GM12878 (cell line): ENCODE data around the gene RENBP. TPM values are rescaled to one million over a fixed set of nuclear protein-coding genes. Genes with fewer than 3 reads are reported as not detected.

ENCODE experiments used
- ATAC-seq: fragments of 200-7000 bp; cut with Tn5 transposase; 3 replicates; pipeline ENCODE4 v1.9.1; 2020; ENCODE audit warnings: mild to moderate bottlenecking, moderate library complexity
- BruUV-seq: library from RNA; stranded (reverse); fragments of 400-500 nt; replicated peaks from 2 replicates; lab custom pipeline; 2021; lab: Mats Ljungman, UMichigan
- CTCF ChIA-PET: fragments of 300-600 bp; sonication (Branson Sonifier 250); formaldehyde crosslinking; extraction: SDS; loops from one replicate; lab custom pipeline; 2021; ENCODE audit warnings: inconsistent platforms; lab: Yijun Ruan, JAX
- POLR2A ChIA-PET: fragments of 350-600 bp; formaldehyde crosslinking; extraction: SDS; loops from one replicate; lab custom pipeline; 2021; ENCODE audit warnings: inconsistent platforms; lab: Charles Lee
- RAD21 ChIA-PET: fragments of 300-600 bp; sonication (Branson Sonifier 250); formaldehyde crosslinking; loops from one replicate; lab custom pipeline; 2023; ENCODE audit warnings: antibody characterized with exemption; ENCODE audit not compliant: unreplicated experiment; lab: Charles Lee
- SMC1A ChIA-PET: fragments of 300-600 bp; sonication (Branson Sonifier 250); formaldehyde crosslinking; loops from one replicate; lab custom pipeline; 2023; ENCODE audit not compliant: unreplicated experiment, uncharacterized antibody; lab: Charles Lee
- DNase-seq: peaks from one replicate; pipeline ENCODE4 v3.0.0-alpha.2; 2011; ENCODE audit warnings: low read depth, low spot score
- FAIRE-seq: peaks from 3 replicates; lab custom pipeline; 2011; peaks lifted over from hg19 to GRCh38; lab: Jason Lieb, UNC
- H2AFZ ChIP-seq: 2 replicates; pipeline ENCODE4 v1.6.0; 2011; ENCODE audit warnings: low read depth, low read length, control low read depth; ENCODE audit not compliant: control insufficient read depth
- H3K27ac ChIP-seq: 2 replicates; pipeline ENCODE4 v1.5.1; 2011; ENCODE audit warnings: control low read depth; ENCODE audit not compliant: control insufficient read depth, insufficient read depth
- H3K27me3 ChIP-seq, 2 experiments: replicated peaks in 1 of 2; 2 replicates each; pipeline versions ENCODE4 v1.6.0 to v1.6.1; 2011; ENCODE audit warnings: low read length in 1 of 2; ENCODE audit not compliant: control insufficient read depth in 2 of 2, insufficient read depth in 2 of 2
- H3K36me3 ChIP-seq, 2 experiments: 2 replicates each; pipeline ENCODE4 v1.5.1; 2011; ENCODE audit warnings: low read length in 1 of 2; ENCODE audit not compliant: control insufficient read depth in 2 of 2, insufficient read depth in 2 of 2
- H3K4me1 ChIP-seq: 2 replicates; pipeline ENCODE4 v1.6.1; 2011; ENCODE audit warnings: mild to moderate bottlenecking, low read length, moderate library complexity, mixed read lengths; ENCODE audit not compliant: control insufficient read depth, insufficient read depth
- H3K4me2 ChIP-seq: 2 replicates; pipeline ENCODE4 v1.6.0; 2011; ENCODE audit warnings: control low read depth; ENCODE audit not compliant: control insufficient read depth, insufficient read depth
- H3K4me3 ChIP-seq: fragments of 200-600 bp; sonication (generic); 2 replicates; pipeline ENCODE4 v1.5.1; 2016
- H3K79me2 ChIP-seq: 2 replicates; pipeline ENCODE4 v1.6.0; 2011; ENCODE audit warnings: low read length; ENCODE audit not compliant: control insufficient read depth, insufficient read depth
- H3K9ac ChIP-seq: 2 replicates; pipeline ENCODE4 v1.8.0; 2011; ENCODE audit warnings: low read length, control low read depth, mixed read lengths; ENCODE audit not compliant: control insufficient read depth, insufficient read depth
- H3K9me3 ChIP-seq: replicated peaks from 3 replicates; pipeline ENCODE4 v1.5.1; 2011; ENCODE audit warnings: mild to moderate bottlenecking, low read length; ENCODE audit not compliant: control insufficient read depth, insufficient read depth
- H4K20me1 ChIP-seq: 2 replicates; pipeline ENCODE4 v1.6.0; 2011; ENCODE audit not compliant: control insufficient read depth, insufficient read depth
- CBX5 ChIP-seq: sonication (generic); IDR thresholded peaks from 2 replicates; pipeline ENCODE4 v1.6.1; 2016; ENCODE audit warnings: low read depth, moderate library complexity, mild to moderate bottlenecking, inconsistent platforms
- TARDBP ChIP-seq: IDR thresholded peaks from 2 replicates; pipeline ENCODE4 v1.6.1; 2016; ENCODE audit warnings: borderline replicate concordance
- TBL1XR1 ChIP-seq: IDR thresholded peaks from 2 replicates; pipeline ENCODE4 v1.6.1; 2012; ENCODE audit warnings: low read depth, low read length, improper control_type of control experiment
- WGBS: methylation state at CpG from one replicate; pipeline ENCODE4 v1.1.6; 2016; ENCODE audit warnings: low lambda C conversion rate; ENCODE audit not compliant: insufficient replicate concordance, insufficient coverage; ENCODE audit errors: missing lambda C conversion rate; 5-methylcytosine and 5-hydroxymethylcytosine counted together
- in situ Hi-C: fragments of 300-500 bp; cut with MboI; formaldehyde crosslinking; loops from 9 replicates; pipeline ENCODE4 v1.14.3; 2018; ENCODE audit warnings: mixed read lengths
- intact Hi-C: fragments of 100-400 bp; cut with micrococcal nuclease; formaldehyde crosslinking; loops from one replicate; pipeline ENCODE4 v1.14.2; 2022; ENCODE audit not compliant: unreplicated experiment
- polyA plus RNA-seq, 11 experiments: library from polyadenylated mRNA; depleted of rRNA in 4 of 11; unstranded in 6 of 11; stranded (reverse) in 5 of 11; fragments of >200 nt; fragmentation: Nextera tagmentation in 4 of 11; fragmentation: Illumina TruSeq in 1 of 11; extraction: Ambion mirVana in 4 of 11; extraction: Trizol in 1 of 11; gene quantifications; 1 replicate in 1 of 11; 2 replicates in 10 of 11; pipeline versions ENCODE4 v1.2.1 to v1.2.3, GENCODE V29; 2011 to 2016; ENCODE audit warnings: inconsistent platforms in 2 of 11, missing spikeins in 2 of 11, low read depth in 1 of 11
- total RNA-seq, 4 experiments: library from RNA; depleted of rRNA in 3 of 4; stranded (reverse); fragments of >200 nt in 3 of 4; fragmentation: Illumina TruSeq in 1 of 4; extraction: Trizol in 1 of 4; gene quantifications; 2 replicates each; pipeline versions ENCODE4 v1.2.1 to v1.2.3, GENCODE V29; 2013 to 2021
- TF ChIP-seq, protein P1 (sequence below): fragments of 450-650 bp; formaldehyde crosslinking; IDR thresholded peaks from 2 replicates; pipeline ENCODE4 v1.4.0; 2020; ENCODE audit warnings: mild to moderate bottlenecking, moderate library complexity
- TF ChIP-seq, protein P2 (sequence below): fragments of 450-650 bp; IDR thresholded peaks from 2 replicates; pipeline ENCODE4 v1.6.1; 2017; ENCODE audit warnings: mild to moderate bottlenecking, moderate library complexity
- TF ChIP-seq, protein P3 (sequence below): fragments of 450-650 bp; IDR thresholded peaks from 2 replicates; pipeline ENCODE4 v1.6.1; 2017; ENCODE audit warnings: antibody characterized with exemption, mild to moderate bottlenecking, moderate library complexity
- TF ChIP-seq, protein P4 (sequence below): fragments of 450-650 bp; IDR thresholded peaks from 2 replicates; pipeline ENCODE4 v1.6.1; 2014; ENCODE audit warnings: mild to moderate bottlenecking

The RENBP gene
- total and polyA plus RNA-seq, 10 of the 15 experiments (the other 5 are each of a cell fraction or from before 2014, with no cell fraction given): 0.36 to 4.9 (median 1.8) TPM; not detected in 3

DNA sequence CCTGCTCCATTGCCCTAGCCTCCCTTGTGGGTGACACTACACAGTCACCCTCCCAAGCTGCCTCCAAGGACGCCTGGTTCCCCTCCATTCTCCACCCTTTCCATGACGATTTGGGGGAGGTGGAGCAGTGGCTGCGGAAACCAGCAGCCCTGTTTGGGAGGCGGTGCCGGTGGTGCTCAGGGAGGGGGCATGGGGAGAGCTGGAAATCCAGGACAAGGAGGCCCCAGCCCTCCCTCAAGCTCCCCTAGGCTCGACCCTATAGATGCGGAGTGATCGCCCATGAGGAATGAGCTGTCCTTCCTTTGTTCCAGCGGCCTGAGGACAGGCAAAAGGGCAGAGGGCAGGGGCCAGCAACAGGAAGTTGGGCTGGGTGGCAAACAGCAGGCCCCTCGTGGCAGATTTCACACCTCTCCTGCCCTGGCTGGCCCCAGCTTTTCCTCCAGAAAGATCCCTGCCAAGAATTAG is 3.6 kb upstream of the RENBP start:
- no peaks in the 10 kb centered on the region for H3K9me3 ChIP-seq
- no peaks in the 10 kb centered on the region for H3K79me2 ChIP-seq
- H3K4me3 ChIP-seq: no peak overlapping the region
- ChIA-PET SMC1A (interaction anchor here (1.2 to 6.5 kb wide), 2 partner anchors 23 to 105 kb away, joined by 3 to 61 read pairs; partner anchors contain the start of gene ARHGAP4), CTCF (interaction anchor here (0.6 to 8.7 kb wide), 11 partner anchors 14 to 185 kb away, joined by 3 to 172 read pairs (median 7); partner anchors contain the start of genes ARHGAP4, IDH3G, NAA10 and PLXNB3), POLR2A (no interaction called here), RAD21 (interaction anchor here (1.0 to 4.6 kb wide), 4 partner anchors 15 to 65 kb away, joined by 3 to 59 read pairs (median 8); partner anchors contain the start of gene ARHGAP4)
- no peaks in the 10 kb centered on the region for H4K20me1 ChIP-seq
- WGBS: 79% methylated on average over 10 of the region's 10 CpGs
- H3K36me3 ChIP-seq: peaks cover 2 to 32% of the 10 kb centered on the region in 2 experiments; a peak in 3 of 4 replicates
- no peak for DNase-seq
- in situ Hi-C loops: no loop called here
- no peak for ATAC-seq
- no peaks in the 10 kb centered on the region for H3K4me1 ChIP-seq
- intact Hi-C loops: loop anchor here (5.0 kb wide), 1 partner anchor 991 kb away; no protein-coding TSS in a partner anchor
- TF ChIP-seq, protein P1, sequence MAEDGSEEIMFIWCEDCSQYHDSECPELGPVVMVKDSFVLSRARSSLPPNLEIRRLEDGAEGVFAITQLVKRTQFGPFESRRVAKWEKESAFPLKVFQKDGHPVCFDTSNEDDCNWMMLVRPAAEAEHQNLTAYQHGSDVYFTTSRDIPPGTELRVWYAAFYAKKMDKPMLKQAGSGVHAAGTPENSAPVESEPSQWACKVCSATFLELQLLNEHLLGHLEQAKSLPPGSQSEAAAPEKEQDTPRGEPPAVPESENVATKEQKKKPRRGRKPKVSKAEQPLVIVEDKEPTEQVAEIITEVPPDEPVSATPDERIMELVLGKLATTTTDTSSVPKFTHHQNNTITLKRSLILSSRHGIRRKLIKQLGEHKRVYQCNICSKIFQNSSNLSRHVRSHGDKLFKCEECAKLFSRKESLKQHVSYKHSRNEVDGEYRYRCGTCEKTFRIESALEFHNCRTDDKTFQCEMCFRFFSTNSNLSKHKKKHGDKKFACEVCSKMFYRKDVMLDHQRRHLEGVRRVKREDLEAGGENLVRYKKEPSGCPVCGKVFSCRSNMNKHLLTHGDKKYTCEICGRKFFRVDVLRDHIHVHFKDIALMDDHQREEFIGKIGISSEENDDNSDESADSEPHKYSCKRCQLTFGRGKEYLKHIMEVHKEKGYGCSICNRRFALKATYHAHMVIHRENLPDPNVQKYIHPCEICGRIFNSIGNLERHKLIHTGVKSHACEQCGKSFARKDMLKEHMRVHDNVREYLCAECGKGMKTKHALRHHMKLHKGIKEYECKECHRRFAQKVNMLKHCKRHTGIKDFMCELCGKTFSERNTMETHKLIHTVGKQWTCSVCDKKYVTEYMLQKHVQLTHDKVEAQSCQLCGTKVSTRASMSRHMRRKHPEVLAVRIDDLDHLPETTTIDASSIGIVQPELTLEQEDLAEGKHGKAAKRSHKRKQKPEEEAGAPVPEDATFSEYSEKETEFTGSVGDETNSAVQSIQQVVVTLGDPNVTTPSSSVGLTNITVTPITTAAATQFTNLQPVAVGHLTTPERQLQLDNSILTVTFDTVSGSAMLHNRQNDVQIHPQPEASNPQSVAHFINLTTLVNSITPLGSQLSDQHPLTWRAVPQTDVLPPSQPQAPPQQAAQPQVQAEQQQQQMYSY (CRISPR knock-in tag): no peak
- TF ChIP-seq, protein P2, sequence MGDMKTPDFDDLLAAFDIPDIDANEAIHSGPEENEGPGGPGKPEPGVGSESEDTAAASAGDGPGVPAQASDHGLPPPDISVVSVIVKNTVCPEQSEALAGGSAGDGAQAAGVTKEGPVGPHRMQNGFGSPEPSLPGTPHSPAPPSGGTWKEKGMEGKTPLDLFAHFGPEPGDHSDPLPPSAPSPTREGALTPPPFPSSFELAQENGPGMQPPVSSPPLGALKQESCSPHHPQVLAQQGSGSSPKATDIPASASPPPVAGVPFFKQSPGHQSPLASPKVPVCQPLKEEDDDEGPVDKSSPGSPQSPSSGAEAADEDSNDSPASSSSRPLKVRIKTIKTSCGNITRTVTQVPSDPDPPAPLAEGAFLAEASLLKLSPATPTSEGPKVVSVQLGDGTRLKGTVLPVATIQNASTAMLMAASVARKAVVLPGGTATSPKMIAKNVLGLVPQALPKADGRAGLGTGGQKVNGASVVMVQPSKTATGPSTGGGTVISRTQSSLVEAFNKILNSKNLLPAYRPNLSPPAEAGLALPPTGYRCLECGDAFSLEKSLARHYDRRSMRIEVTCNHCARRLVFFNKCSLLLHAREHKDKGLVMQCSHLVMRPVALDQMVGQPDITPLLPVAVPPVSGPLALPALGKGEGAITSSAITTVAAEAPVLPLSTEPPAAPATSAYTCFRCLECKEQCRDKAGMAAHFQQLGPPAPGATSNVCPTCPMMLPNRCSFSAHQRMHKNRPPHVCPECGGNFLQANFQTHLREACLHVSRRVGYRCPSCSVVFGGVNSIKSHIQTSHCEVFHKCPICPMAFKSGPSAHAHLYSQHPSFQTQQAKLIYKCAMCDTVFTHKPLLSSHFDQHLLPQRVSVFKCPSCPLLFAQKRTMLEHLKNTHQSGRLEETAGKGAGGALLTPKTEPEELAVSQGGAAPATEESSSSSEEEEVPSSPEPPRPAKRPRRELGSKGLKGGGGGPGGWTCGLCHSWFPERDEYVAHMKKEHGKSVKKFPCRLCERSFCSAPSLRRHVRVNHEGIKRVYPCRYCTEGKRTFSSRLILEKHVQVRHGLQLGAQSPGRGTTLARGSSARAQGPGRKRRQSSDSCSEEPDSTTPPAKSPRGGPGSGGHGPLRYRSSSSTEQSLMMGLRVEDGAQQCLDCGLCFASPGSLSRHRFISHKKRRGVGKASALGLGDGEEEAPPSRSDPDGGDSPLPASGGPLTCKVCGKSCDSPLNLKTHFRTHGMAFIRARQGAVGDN: no peak
- TF ChIP-seq, protein P3, sequence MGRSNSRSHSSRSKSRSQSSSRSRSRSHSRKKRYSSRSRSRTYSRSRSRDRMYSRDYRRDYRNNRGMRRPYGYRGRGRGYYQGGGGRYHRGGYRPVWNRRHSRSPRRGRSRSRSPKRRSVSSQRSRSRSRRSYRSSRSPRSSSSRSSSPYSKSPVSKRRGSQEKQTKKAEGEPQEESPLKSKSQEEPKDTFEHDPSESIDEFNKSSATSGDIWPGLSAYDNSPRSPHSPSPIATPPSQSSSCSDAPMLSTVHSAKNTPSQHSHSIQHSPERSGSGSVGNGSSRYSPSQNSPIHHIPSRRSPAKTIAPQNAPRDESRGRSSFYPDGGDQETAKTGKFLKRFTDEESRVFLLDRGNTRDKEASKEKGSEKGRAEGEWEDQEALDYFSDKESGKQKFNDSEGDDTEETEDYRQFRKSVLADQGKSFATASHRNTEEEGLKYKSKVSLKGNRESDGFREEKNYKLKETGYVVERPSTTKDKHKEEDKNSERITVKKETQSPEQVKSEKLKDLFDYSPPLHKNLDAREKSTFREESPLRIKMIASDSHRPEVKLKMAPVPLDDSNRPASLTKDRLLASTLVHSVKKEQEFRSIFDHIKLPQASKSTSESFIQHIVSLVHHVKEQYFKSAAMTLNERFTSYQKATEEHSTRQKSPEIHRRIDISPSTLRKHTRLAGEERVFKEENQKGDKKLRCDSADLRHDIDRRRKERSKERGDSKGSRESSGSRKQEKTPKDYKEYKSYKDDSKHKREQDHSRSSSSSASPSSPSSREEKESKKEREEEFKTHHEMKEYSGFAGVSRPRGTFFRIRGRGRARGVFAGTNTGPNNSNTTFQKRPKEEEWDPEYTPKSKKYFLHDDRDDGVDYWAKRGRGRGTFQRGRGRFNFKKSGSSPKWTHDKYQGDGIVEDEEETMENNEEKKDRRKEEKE: no peak
- TF ChIP-seq, protein P4, sequence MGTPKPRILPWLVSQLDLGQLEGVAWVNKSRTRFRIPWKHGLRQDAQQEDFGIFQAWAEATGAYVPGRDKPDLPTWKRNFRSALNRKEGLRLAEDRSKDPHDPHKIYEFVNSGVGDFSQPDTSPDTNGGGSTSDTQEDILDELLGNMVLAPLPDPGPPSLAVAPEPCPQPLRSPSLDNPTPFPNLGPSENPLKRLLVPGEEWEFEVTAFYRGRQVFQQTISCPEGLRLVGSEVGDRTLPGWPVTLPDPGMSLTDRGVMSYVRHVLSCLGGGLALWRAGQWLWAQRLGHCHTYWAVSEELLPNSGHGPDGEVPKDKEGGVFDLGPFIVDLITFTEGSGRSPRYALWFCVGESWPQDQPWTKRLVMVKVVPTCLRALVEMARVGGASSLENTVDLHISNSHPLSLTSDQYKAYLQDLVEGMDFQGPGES: no peak
- TF ChIP-seq CBX5 (no peak), TARDBP (no peak), TBL1XR1 (no peak)
- H3K27me3 ChIP-seq: no peaks in the 10 kb centered on the region
- no peak for FAIRE-seq
- H3K27ac ChIP-seq: no peak overlapping the region
- no peak overlapping the region for H2AFZ ChIP-seq
- H3K9ac ChIP-seq: no peak overlapping the region
- BruUV-seq: no TSS peak
- no peak overlapping the region for H3K4me2 ChIP-seq
